GM19463 (cell line): Measurements from ENCODE around the gene CNIH3.

Experiments used
- ATAC-seq: cut with Tn5 transposase; IDR thresholded peaks from one replicate; pipeline ENCODE4 v1.9.1; 2021; ENCODE audit warnings: mild to moderate bottlenecking, moderate library complexity; ENCODE audit not compliant: unreplicated experiment

The CNIH3 gene

DNA sequence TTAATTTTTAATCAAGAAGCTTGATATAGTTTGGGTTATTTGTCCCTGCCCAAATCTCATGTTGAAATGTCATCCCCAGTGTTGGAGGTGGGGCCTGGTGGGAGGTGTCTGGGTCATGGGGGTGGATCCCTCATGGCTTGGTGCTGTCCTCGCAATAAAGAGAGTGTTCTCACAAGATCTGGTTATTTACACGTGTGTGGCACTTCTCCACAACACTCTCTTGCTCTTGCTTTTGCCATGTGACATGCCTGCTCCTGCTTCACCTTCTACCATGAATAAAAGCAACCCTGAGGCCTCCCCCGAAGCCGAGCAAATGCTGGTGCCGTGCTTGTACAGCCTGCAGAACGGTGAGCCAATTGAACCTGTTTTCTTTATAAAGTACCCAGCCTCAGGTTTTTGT, 2.6 kb upstream of the CNIH3 start:
- no peak for ATAC-seq

DNA sequence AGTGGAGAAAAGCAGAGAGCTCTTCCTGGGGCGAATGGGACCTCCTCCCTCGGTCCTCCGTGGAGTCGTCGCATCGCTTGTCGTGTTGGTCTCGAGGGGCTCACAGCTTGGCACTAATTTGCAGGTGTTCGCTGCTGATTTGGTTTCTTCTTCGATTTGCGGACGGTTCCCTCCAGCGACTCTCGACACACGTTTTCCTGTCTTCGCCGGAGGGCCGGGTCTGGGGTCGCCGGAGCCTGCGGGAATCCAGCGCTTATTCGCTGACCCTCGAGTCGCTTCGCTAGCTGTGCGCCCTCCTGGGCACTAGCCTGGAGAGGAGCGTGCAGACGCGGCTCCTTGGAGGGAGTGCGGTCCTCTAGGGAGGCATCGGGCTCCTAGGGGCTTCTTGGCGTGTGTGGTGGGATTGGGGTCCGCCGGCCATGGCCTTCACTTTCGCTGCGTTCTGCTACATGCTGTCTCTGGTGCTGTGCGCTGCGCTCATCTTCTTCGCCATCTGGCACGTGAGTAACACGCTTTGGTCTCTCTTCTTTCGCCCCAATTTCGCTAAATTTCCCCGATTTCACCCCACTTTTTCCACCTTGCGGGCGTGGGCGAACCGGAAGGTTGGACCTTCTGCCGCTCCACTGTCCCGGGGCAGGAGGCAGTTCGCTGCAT, 766 bp downstream of the CNIH3 start:
- ATAC-seq = no peak

DNA sequence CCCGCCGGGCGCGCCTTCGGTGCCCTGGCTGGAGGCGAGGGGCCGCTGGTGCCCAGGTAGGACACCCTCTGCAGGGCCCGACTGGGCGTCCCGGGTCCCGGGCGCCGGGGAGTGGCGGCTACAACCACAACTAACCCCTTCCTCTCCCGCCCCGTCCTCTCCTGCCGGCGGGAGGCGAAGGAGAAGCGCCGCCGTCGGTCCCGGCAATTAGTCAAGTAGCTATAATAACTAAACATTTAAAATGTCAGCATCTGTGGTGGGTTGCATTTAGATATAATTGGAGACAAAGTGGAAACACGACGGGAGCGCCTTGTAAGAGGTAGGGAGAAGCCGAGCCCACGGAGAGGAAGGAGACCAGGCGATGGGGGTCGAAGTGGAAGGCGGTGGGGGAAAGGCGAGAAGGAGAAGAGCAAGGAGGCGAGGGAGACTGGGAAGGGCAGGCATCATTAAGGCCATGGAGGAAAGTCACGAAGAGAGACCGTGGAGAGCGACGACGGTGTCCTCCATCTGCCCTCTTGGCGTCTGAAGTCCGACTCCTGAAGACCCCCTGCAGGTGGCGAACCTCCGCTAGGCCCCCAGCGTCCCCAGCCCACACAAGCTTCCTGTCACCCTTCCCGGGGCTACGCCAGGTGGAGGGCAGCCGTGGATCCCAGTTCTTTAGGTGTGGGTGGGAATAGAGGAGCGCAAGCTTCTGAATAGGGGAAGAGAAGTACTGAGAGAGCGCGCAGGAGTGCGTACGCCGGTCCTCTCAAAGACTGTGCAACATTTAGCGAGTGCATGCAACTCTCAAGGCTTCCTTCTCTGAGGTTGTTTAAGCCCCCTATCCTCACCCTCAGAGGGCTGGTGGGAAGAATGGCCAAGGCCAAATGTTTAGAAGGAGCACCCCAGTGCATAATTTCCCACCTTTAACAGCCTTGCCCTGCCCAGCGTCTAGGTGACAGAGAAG, 1.6 kb downstream of the CNIH3 start:
- no peak for ATAC-seq

DNA sequence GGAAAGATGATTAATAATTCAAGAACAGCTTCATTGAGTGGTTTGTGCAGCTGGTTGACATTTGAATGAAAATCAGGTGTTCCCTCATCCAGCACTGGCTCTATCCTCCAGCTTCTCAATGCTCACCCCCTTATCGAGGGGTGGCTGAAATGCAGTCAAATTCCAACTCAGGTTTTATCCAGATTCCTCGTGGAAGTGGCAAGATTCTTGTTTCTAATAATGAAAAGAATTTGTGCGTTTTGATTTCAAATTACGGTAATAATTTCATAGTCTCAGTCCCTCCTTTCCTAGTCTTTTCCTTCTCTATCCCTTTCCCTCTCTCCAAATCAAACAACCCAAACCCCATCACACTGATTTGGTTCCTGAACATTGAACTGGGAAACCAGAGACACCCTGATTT, 3.1 kb downstream of the CNIH3 start:
- no peak for ATAC-seq

DNA sequence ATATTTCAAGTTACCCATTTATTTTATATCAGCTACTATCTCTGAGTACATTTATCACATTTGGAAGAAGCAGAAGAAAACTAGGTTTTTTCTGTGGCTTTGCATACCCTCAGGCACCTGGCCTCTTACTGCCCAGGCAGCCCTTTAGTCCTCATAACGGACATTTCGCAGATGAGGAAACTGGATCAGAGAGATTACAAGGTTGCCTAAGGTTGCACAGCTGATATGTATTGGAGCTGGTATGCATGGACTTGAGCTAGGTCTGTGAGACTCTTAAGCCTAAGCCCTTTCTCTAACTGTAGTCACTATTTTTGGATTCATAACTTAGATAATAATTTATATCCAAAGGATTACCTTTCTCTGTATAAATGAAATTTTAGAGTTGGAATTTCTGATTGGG, 4.0 kb downstream of the CNIH3 start:
- ATAC-seq = no peak

DNA sequence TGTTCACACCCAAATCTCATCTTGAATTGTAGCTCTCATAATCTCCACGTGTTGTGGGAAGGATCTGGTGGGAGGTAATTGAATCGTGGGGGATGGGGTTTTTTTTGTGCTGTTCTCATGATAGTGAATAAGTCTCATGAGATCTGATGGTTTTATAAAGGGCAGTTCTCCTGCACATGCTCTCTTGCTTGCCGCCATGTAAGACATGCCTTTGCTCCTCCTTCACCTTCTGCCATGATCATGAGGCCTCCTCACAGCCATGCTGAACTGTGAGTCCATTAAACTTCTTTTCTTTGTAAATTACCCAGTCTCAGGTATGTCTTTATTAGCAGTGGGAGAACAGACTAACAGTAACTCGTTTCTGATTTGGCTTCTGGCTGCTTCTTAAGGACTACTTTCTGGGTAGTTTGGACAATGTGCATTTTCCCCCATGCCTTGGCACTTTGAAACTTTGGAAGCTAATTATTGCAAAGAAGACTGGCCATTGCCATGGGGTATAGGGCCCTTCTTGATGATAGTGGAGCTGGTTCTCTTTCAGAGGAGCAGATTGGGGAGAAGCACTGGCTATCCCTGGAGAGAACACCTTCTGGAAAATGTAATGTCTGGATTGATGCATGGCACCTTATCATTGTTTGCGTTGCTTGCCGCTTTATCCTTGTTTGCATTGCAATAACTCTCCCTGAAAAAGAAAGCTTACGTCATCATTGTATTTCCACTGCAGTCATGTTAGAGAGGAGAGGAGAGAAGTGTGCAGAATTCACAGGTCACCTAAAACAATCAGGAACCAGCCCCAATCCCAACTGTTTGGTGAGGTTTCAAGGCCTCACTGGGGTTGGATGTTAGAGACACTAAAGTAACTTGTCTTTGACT, 5.9 kb downstream of the CNIH3 start:
- no peak for ATAC-seq

DNA sequence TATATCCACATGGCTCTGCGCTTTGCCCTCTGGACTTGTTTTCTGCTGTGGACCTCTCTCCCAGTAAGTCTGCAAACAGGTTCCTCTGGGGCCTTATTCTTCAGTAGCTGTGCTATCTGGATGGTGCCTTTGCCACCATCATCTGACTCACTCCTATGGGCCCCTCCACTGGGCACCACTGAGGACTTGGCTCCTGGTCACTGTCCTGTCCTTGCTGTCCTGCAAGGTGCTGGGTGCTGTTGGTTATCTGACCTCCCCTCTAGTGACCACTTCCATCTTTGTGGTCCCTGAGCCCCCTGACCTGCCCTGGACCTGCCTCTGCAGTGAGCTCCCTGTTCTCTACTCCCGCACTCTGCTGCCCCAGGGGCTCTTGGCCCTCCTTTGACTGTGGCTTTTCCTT, 6.7 kb downstream of the CNIH3 start:
- no peak for ATAC-seq

DNA sequence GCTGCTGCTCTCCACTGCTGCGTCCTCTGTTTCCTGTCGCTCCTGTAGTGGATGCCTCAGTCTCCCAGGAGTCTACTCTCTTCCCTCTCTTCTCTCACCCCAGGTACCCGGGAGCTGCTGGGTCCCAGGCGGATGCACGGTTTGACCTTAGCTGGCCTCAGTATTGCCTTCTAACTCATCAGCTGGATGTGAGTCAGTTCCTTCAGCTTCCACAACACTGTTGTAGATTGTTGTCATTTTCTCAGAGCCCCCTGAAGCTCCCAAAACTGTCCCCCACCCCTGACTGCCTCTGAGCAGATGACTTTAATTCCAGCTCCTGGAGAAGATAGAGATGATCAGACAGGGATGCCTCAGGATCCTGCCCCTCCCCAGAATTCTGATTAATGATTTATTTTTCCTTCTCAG, 7.2 kb downstream of the CNIH3 start:
- ATAC-seq = no peak

DNA sequence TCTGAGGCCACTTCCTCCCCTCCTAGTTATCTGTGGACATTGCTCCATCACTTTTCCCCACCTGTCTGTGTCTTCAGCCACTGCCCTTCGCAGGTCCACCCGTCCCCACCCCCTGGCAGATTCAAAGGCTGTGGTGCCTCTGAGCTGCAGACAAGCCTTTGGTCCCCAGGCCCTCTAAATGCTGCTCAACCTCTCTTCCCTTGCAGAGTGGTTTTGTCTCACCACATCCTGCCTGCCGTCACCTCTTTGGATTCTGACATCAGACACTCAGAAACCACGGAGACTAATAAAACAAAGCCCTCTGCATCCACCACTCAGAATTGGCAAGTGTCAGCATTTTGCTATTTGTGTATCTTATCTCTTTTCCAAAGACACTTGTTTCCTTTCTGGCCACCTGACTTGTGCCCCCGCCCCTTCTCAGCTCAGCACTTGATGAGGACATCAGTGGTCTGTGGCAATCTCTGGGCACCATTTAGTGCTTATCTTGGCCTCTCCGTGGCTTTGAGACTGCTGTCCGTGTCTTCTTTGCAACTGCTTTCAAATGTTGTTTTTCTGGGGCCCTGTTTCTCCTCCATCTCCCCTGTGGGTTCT, 7.7 kb downstream of the CNIH3 start:
- peak; percentile 89 for ATAC-seq

DNA sequence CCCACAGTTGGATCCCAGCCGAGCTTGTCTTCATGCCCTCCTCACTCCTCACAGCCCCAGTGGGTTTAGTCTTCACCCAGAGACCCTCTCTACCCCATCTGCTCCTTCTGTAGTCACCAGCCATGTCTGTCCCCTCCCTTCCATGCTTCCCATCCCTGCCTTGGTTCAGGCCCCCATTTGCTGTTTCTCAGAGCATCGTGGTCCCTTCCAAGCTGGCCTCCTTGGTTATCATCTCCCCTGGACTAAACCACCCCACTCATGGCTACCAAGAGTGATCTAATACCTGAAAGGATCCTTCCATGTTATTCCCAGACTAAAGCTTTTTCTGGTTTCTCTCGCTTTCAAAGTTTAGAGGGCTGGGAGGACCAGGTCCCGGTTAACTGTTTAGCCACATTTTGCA, 8.3 kb downstream of the CNIH3 start:
- ATAC-seq = no peak

DNA sequence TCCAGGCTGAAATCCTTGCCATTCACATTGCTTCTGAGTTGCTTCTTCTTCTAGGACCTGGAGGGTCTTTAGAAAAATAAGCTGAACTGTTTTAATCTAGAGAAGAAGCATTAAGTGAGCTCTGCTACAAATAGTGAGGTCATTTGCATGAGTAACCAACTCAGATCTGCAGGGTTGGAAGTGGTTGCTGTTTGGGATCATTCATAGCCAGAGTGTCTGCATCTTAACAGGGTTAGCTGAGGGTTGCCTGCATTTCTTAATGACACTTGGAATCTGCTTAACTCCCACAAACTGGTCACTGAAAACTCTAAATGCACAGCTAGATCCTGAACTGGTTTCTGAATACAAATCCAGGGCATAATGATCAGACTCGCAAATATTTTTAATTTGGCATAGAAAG, 9.9 kb downstream of the CNIH3 start:
- no peak for ATAC-seq

DNA sequence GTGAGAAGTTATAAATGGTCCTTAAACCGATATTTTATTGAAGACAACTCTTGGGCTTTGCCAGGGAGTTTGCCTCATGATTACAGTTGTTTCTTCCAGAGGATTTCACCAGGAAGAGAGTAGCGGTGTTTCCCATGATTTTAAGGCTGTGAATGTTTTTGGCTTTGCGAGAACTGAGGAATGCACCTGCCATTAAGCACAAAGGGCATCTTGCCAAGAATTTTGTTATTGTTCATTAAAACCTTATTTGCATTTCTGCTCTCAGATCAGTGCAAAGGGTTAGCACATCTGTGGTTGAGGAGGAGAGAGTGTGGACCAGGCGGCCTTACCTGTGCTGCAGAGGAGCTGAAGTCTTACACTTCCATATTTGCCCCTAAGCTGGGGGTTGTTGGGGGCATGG, 13.8 kb downstream of the CNIH3 start:
- ATAC-seq = no peak

DNA sequence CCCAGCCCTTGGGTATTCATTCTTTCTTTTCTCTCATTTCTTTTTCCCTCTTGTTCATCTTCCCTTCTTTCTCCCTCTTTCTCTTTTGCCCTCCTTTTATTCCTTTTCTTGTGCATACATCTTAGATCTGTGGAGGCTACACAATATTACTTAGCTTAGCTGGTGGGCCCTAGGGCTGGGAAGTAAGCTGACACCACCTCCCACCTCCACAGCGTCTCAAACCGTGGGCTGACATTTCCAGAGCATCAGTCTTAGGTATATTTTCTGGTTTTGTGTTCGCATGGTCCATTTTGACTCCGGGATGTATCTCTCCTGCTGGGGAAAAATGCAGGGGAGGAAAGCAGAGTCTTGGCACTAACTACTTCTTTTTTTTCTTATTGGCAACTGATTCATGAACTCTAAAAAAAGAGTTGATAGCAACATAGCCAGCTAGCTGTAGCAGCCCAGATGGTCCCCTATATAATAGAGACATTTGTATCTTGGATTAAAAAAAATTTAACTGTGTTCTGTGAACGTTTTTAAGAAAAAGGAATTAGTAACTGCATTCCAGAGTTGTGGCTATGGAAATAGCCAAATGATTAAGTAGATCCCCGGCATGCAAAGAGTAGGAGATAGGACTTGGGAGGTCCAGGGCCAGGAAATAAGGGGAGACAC, 15.5 kb downstream of the CNIH3 start:
- no peak for ATAC-seq

DNA sequence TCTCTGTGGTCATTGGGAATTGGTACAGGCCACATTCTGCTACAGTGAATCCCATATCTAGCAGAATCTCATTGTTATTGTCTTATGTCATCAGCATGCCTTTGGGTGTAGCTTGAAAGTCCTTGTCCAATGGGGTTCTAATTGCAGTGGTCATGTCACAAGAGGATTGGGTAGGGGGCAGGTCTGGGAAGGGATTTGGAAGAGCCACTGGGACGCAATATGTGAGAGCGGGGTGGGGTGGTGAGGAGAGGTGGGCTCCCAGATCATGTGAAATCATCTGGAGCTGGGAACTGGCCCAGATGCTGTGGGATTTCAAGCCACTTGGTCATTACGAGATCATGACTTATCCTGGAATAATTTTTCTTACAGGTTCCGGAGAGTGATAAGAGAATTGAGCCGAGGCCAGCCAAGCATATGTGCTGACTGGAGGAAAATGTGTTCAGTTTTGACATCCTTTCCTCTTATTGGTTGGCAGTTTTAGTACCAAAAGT, 16.3 kb downstream of the CNIH3 start:
- no peak for ATAC-seq

DNA sequence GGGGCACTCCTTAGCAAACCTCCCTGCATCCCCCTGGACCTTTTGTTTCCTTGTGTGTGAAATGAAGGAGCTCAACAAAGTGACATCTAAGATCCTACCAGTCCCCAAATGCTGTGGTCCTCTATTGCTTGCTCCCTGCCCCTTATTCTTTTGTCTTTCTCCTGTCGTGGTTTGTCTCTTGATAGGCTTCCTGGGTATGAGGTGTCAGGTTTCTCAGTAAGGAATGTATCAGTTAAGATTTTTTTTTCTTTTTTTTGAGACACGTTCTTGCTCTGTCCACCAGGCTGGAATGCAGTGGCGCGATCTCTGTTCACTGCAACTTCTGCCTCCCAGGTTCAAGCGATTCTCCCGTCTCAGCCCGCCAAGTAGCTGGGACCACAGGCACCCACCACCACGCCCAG, 16.8 kb downstream of the CNIH3 start:
- no peak for ATAC-seq

DNA sequence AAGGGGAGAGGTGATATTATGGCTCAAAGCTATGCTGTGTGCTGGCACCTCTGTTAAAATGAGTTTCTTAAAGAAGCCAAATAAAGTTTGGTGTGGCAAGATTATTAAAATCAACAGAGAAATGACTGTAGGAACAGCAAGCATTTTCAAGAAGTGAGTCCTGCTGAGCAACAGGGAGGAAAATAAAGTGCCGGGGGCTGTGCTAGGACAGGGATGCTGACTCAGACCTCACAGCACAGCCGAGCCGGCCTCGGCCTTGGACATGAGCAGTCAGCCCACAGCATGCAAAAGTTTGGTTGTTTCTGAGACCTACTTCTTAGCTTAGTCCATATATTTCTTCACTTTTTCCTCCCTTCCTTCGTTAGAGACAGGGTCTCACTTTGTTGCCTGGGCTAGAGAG, 19.2 kb downstream of the CNIH3 start:
- ATAC-seq = no peak

DNA sequence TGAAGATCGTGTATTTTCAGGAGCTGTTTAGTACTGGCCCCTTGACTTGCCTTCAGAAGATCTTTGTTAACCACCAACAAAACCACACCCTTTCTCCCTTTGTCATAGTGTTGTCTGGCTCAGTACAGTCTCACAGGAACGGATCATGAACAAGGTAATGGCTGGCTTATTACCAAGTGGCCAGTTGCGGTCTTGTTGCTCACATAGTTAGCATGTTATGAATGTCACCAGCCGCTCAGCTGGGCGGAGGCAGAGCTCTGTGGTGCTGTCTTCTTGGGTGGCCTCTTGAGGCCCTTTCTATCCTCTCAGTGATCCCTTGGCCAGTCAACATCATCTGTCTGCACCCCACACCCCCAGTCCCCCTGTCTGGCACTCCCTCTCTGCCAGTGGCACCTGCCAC, 21.4 kb downstream of the CNIH3 start:
- no peak for ATAC-seq

DNA sequence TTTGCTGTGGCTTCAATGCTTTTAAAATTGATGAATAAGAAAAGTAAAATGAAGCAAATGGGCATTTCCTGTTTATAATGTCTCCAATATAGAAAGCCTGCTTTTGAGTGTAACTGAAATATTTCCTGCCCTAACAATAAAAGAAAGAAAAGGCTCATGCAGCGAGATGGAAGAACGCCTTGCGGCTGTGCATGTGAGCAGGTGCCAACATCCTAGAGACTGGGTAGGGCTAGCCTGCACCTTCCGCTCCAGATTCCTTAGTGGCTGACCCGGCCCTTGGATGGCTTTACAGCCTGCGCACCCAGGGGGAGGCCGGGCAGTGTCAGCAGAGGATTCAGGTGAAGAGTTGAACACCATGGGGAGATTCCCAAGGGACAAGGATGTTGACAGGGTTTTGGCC, 21.8 kb downstream of the CNIH3 start:
- ATAC-seq = no peak

DNA sequence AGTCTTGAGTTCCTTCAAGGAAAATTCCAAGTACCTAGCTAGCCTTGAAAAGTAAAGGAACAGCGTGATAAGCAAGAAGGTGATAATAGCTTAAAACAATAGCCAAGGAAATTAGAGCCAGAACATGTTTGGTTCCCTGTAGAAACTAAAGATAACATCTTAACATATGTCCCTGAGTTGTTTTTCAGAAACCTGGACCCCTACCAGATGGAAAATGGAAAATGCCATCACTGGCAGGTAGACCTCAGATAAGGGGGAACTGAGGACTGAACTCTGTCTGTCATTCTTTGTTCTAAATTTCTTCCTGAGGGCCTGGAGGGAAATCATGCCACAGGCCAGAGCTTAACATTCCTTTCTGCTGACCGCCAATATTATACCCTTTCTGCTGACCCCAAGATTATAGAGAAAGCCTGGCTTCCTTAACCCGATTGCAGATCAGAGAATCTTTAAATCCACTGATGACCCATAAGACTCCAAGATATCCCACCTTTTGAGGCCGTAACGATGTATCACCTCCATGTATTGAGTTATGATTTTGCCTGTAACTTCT, 23.4 kb downstream of the CNIH3 start:
- ATAC-seq = no peak

DNA sequence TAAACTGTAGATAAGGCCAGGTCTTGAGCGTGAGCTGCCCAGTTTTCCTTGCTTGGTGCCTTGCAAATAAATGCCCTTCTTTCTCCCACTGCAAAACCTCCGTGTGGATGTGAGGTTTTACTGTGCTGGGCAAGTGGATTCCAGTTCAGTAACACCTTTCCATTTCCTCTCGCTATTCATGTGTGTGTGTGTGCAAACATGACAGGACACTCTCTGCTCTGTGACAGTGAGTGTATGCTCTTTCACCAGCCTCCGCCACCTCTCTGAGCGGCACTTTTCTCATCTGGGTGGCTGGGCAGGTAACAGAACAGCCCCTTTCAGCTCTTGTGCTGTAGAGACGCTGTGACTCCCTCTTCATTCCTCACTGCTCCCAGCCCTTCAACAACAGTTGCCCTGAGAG, 23.9 kb downstream of the CNIH3 start:
- no peak for ATAC-seq
